GM12801 (cell line): ENCODE measurements around the gene CDCA7L.

ENCODE experiments used
- CTCF ChIP-seq: IDR thresholded peaks from one replicate; pipeline ENCODE4 v1.5.1; 2011; ENCODE audit warnings: control low read depth; ENCODE audit not compliant: insufficient read length; ENCODE audit errors: extremely low read depth

Gene CDCA7L

GRCh38 chr7:21934808-21935207, 10.9 kb downstream of the CDCA7L start:
- TF ChIP-seq CTCF: no peak

GRCh38 chr7:21927693-21928092, 18.0 kb downstream of the CDCA7L start:
- no peak for TF ChIP-seq CTCF

GRCh38 chr7:21926448-21926847, 19.3 kb downstream of the CDCA7L start:
- no peak for TF ChIP-seq CTCF

- no peak for TF ChIP-seq CTCF
Measured at GRCh38 chr7:21923658-21924057, 22.0 kb downstream of the CDCA7L start.

- TF ChIP-seq CTCF: no peak
Measured at GRCh38 chr7:21922605-21923004, 23.1 kb downstream of the CDCA7L start.

- no peak for TF ChIP-seq CTCF
Measured at GRCh38 chr7:21920936-21921335, 24.8 kb downstream of the CDCA7L start.

GRCh38 chr7:21918216-21918615, 27.5 kb downstream of the CDCA7L start:
- no peak for TF ChIP-seq CTCF

GRCh38 chr7:21916629-21917028, 29.1 kb downstream of the CDCA7L start:
- no peak for TF ChIP-seq CTCF
